Colonic mucosa (tissue), 4 donors: ENCODE measurements around the gene KIF15. TPM values are rescaled to one million over a fixed set of nuclear protein-coding genes. Genes with fewer than 3 reads are reported as not detected.

Experiments used
- DNase-seq: peaks from one replicate; pipeline ENCODE4 v3.0.0-alpha.2; 2020
- H3K27ac ChIP-seq: fragments of 200-600 bp; one replicate; pipeline ENCODE4 v1.8.0; 2021
- H3K27me3 ChIP-seq: fragments of 200-600 bp; one replicate; pipeline ENCODE4 v1.8.0; 2021
- H3K36me3 ChIP-seq: fragments of 200-600 bp; one replicate; pipeline ENCODE4 v1.8.0; 2021
- H3K4me1 ChIP-seq: fragments of 200-600 bp; one replicate; pipeline ENCODE4 v1.8.0; 2021; ENCODE audit warnings: mild to moderate bottlenecking
- H3K4me3 ChIP-seq: fragments of 200-600 bp; one replicate; pipeline ENCODE4 v1.8.0; 2021
- H3K9ac ChIP-seq, 2 donors: one replicate each; pipeline ENCODE4 v1.7.0; 2013; ENCODE audit warnings: control low read depth in 2 of 2, low read depth in 2 of 2, low read length in 2 of 2
- H3K9me3 ChIP-seq: fragments of 200-600 bp; one replicate; pipeline ENCODE4 v1.8.0; 2021
- intact Hi-C: fragments of 100-400 bp; cut with DNase I; formaldehyde crosslinking; loops from one replicate; pipeline ENCODE4 v1.14.1; 2022
- total RNA-seq, 2 donors: library from RNA; stranded (reverse); fragmentation: NEBNext Ultra II Directional in 1 of 2; extraction: Animal tissue kit (Norgen Biotek cat#: 25700) in 1 of 2; gene quantifications; one replicate each; pipeline ENCODE4 v1.2.1, GENCODE V29; 2021
- TF ChIP-seq, protein P1 (sequence below): fragments of 200-600 bp; IDR thresholded peaks from one replicate; pipeline ENCODE4 v1.8.0; 2022; ENCODE audit warnings: antibody characterized with exemption, mild to moderate bottlenecking
- donor health status: healthy.
- donor health status: DM: no; HTN: no; CAD: no.
- donor health status: DM: no; HTN: no; CAD: no.

KIF15 gene
- total RNA-seq, 2 donors from 2014 or later = 5.9 to 21.3 TPM

DNA sequence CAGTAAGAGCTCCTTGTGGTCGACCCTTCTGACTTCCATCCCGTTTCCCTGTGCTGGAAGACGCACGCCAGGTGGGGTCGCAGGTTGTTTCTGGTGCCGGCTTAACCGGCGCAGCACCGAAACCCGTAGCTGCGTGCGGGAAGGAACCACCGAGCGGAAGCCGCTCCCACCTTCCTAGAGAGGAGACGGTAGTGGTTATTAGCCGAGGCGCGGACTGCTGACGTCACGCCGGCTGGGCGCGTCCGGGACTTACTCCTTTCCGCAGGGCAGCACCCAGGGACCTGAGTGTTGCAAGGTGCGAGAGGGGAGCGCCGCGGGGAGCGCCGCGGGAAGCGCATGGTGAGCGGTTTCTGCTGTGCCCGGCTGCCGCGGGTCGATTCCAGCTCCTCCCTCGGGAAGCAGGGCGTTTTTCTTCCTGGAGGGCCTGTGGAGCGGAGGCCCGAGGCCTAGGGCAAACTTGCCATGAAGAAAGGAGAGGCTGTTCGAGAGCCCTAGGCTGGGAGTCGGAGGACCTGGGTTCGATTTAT lies 32.1 kb upstream of the KIF15 start, which contains the start of gene ZNF501:
Gene ZNF501, plus strand, starts transcription at position 252 of the 527 bp plus-strand sequence. CDS start 4,787 bp downstream, outside the sequence.
- peak; percentile 98 for DNase-seq
- no peaks in the 10 kb centered on the region for H3K4me1 ChIP-seq
- H3K9me3 ChIP-seq = peaks cover 10% of the 10 kb centered on the region
- H3K27ac ChIP-seq = peak within 1 kb of the TSS; percentile 37
- H3K36me3 ChIP-seq = peaks cover 4% of the 10 kb centered on the region
- H3K9ac ChIP-seq = peak within 1 kb of the TSS; percentile 62 to 76
- intact Hi-C loops = loop anchor here (2.0 kb wide), 1 partner anchor 17 kb away; the partner anchor contains the start of gene ZNF502
- no peaks in the 10 kb centered on the region for H3K27me3 ChIP-seq
- peak within 1 kb of the TSS; percentile 80 for H3K4me3 ChIP-seq
- TF ChIP-seq, protein P1, sequence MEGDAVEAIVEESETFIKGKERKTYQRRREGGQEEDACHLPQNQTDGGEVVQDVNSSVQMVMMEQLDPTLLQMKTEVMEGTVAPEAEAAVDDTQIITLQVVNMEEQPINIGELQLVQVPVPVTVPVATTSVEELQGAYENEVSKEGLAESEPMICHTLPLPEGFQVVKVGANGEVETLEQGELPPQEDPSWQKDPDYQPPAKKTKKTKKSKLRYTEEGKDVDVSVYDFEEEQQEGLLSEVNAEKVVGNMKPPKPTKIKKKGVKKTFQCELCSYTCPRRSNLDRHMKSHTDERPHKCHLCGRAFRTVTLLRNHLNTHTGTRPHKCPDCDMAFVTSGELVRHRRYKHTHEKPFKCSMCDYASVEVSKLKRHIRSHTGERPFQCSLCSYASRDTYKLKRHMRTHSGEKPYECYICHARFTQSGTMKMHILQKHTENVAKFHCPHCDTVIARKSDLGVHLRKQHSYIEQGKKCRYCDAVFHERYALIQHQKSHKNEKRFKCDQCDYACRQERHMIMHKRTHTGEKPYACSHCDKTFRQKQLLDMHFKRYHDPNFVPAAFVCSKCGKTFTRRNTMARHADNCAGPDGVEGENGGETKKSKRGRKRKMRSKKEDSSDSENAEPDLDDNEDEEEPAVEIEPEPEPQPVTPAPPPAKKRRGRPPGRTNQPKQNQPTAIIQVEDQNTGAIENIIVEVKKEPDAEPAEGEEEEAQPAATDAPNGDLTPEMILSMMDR = no peak

DNA sequence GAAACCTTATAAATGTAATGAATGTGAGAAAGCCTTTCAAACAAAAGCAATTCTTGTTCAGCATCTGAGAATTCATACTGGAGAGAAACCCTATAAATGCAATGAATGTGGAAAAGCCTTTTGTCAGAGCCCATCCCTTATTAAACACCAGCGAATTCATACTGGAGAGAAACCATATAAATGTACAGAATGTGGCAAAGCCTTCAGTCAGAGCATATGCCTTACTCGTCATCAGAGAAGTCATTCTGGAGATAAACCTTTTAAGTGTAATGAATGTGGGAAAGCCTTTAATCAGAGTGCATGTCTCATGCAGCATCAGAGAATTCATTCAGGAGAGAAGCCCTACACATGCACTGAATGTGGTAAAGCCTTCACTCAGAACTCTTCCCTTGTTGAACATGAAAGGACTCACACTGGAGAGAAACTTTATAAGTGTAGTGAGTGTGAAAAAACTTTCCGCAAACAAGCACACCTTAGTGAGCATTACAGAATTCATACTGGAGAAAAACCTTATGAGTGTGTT lies 26.9 kb upstream of the KIF15 start:
- no peak for DNase-seq
- peaks cover 23% of the 10 kb centered on the region for H3K9me3 ChIP-seq
- intact Hi-C loops = no loop called here
- no peak overlapping the region for H3K27ac ChIP-seq
- peaks cover 4% of the 10 kb centered on the region for H3K36me3 ChIP-seq
- TF ChIP-seq, protein P1 = no peak
- H3K9ac ChIP-seq = no peak overlapping the region
- H3K27me3 ChIP-seq = no peaks in the 10 kb centered on the region
- H3K4me3 ChIP-seq = no peak overlapping the region
- no peaks in the 10 kb centered on the region for H3K4me1 ChIP-seq

DNA sequence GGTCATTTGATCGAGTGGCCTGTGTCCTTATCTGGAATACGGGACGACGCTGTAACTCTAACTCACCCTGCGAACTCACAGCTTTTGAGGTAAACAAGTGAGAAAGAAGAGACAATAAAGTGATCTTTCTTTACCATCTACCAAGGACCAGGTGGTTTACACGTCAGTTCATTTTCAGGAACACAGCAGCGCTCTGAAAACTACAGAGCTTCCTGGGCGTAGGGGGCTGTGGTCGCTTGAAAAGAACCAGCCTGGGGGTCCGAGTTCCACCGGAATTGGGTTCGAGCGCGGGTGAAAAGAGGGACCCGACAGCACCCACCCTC lies 532 bp upstream of the KIF15 start:
- intact Hi-C loops = no loop called here
- no peak overlapping the region for H3K27ac ChIP-seq
- peak overlapping the region; percentile 72 for H3K4me3 ChIP-seq
- no peaks in the 10 kb centered on the region for H3K4me1 ChIP-seq
- DNase-seq = no peak
- peak overlapping the region; percentile 85 for H3K9ac ChIP-seq
- no peaks in the 10 kb centered on the region for H3K27me3 ChIP-seq
- TF ChIP-seq, protein P1 = no peak
- H3K9me3 ChIP-seq = no peaks in the 10 kb centered on the region
- no peaks in the 10 kb centered on the region for H3K36me3 ChIP-seq

DNA sequence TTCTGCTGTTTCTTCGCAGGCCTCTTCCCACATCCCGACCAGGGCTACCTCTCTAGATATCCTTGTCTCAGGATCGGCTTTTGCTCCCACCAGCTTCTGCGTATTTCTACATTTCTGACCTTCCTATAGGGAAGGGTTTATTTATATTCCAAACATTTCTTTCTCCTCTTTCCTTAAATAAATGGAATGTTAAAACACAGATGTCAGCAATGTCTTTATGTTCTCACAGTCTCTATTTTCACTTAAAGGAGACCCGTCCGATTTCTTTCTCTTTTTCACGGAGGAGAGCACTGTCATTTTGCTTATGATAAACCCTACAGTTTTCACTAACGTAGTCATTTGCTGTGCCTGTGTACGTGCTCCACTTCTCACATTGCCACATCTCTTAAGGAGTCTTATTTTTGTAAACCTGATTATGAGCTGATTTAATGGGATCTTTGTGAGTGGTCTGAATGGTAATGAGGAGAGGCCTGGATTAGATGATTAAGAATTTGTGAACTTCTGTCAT lies 630 bp downstream of the KIF15 start:
- H3K27me3 ChIP-seq = no peaks in the 10 kb centered on the region
- H3K4me3 ChIP-seq = peak overlapping the region; percentile 72
- TF ChIP-seq, protein P1 = no peak
- no peak overlapping the region for H3K27ac ChIP-seq
- peak overlapping the region in 1 of 2 donors; percentile 43 for H3K9ac ChIP-seq
- no peak for DNase-seq
- H3K9me3 ChIP-seq = no peaks in the 10 kb centered on the region
- intact Hi-C loops = no loop called here
- no peaks in the 10 kb centered on the region for H3K36me3 ChIP-seq
- H3K4me1 ChIP-seq = no peaks in the 10 kb centered on the region

DNA sequence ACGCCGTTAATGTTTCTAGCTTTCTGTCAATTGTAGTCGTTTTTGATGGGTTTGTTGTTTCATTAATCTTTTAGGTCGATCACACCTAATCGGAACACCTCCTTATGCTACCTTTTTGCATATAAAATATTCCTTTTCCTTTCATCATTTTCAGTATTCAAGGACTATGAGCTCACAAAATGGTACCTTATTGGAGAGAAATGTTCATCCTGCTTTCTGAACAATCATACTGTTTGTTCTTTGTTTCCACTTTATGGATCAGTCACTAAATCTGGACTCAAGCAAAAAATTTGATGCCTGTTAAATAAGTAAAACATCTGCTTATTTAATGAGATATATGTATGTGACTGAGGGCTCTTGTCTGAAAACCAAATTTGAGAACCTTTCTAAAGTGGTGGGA lies 1.1 kb downstream of the KIF15 start:
- Histone ChIP-seq H3K27ac (no peak overlapping the region), H3K27me3 (no peaks in the 10 kb centered on the region), H3K4me1 (no peaks in the 10 kb centered on the region), H3K9ac (no peak overlapping the region), H3K36me3 (no peaks in the 10 kb centered on the region), H3K9me3 (no peaks in the 10 kb centered on the region), H3K4me3 (peak overlapping the region; percentile 72)
- DNase-seq = no peak
- intact Hi-C loops = no loop called here
- TF ChIP-seq, protein P1 = no peak
